K562 treated with DMSO at 1 percent for 24 hours (cell line): ENCODE results near the gene NIP7. TPM values are rescaled to one million over a fixed set of nuclear protein-coding genes. Genes with fewer than 3 reads are reported as not detected.

Source experiments
- total RNA-seq: library from RNA; unstranded; fragments of 300-600 nt; gene quantifications from 2 replicates; pipeline ENCODE4 v1.2.3, GENCODE V29; 2022; ENCODE audit warnings: low read depth; ENCODE audit not compliant: insufficient read depth

NIP7 gene
- 11.5 and 13.2 TPM in 2 replicates for total RNA-seq

DNA sequence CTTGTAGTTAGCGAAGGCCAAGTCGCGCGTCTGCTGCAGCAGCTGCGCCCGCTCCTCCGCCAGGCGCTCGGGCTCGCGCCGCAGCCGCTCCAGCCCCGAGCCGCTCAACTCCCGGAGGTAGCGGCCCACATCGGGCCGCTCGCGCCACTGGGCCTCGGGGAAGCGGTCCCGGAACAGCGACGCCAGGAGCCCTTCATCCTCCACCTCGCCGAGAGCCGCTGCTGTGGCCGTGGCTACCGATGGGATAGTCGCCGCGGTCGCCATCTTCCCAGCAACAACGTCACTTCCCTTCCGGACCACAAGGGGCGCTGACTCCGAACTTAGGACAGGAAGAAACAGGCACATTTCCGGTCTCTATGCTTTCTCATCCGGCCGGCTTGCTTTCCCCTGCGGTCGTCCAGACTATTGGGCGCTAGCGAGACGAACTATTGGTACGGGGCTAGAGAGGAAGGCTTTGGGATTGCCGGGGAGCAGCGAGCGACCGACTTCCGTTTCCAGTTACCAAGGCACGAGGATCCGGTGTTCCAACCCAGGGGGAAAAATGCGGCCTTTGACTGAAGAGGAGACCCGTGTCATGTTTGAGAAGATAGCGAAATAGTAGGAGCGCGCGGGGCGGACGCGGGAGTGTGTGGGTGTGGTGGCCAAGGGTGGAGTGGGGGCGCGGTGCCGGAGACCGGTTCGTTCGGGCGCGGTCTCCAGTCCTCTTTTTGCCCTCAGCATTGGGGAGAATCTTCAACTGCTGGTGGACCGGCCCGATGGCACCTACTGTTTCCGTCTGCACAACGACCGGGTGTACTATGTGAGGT is at the start of gene NIP7, which contains the start of gene COG8:
NIP7 (plus strand) TSS at position 484 of the 806 bp plus-strand sequence; CDS start at position 542, 58 bp downstream.
COG8 (minus strand) TSS at position 276 of the 806 bp plus-strand sequence; CDS start at position 264, 12 bp downstream.

DNA sequence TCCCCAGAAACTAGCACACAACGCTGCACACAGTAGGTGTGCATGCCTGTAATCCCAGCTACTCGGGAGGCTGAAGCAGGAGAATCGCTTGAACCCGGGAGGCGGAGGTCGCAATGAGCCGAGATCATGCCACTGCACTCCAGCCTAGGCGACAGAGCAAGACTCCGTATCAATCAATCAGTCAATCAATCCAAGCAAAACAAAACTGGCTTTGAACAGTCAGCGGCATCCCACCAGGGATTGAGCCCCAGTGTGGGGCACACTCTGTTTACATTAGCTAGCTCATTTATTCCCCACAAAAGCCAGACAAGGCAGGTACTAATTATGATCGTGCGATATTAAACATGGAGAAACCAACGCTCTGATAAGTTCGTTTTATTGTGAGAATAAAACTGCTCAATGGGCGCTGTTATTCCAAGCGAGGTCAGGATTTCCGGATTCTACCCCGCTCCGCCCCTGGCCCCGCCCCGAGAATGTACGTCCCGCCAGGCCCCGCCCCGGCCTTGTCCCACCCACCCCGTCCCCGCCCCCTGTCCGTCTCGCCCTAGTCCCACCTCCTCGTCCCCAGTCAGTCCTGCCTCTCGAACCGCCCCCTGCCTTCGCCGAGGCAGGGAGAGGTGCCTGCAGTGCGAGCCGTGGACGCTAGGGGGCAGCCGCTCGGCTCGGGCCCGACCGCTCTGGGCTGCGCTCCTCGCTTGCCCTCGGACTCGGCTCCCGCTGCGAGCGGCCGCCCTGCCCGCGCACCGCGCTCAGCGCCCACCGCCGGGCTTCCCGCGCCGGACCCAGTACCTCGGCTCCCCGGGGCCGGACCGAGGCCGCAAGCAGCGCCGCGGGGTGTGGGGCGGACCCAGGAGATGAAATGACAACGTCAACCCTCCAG is 28.7 kb upstream of the NIP7 start, which contains the start of gene VPS4A:
VPS4A (plus strand) TSS at position 698 of the 880 bp plus-strand sequence; CDS start at position 860, 162 bp downstream.

DNA sequence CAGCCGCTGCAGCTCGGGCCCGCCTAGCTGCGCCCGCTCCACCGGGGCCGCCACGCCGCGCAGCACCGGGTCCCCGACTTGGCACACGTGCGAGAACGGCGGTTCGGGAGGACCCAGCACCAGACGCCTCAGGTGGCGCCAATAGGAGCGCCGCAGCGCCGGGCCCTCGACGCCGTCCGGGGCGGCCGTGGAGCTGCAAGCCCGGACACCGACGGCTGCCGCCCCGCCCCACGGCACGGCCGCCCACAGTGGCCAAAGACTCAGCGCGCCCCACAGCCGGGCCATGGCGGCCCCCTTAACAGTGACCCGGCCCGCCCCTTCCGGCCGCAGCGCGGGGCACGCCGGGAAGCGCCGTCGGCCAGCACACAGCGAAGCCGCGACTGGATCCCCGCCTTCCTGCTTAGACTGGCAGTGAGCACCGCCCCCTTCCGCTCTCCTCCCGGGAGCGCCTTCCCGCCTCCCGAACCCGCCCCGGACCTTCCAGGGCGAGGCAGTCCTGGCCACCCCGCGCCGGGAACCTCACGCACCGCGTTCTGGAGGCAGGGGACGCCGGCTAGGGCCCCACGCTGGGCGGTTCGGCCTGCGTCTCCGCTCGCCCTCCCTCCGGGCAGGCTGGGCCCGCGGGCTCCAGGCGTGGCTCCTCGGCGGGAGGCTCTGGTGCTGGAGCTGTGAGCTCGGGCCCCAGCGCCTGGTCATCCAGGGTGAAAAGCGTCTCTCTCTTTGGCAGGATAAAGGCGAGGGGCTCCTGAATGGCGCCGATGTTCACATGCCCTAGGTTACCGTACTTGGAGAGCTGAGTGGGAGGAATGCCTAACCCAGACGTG is 9.1 kb upstream of the NIP7 start, which contains the start of gene PDF:
PDF (minus strand) TSS at position 303 of the 824 bp plus-strand sequence; CDS start at position 285, 18 bp downstream.

DNA sequence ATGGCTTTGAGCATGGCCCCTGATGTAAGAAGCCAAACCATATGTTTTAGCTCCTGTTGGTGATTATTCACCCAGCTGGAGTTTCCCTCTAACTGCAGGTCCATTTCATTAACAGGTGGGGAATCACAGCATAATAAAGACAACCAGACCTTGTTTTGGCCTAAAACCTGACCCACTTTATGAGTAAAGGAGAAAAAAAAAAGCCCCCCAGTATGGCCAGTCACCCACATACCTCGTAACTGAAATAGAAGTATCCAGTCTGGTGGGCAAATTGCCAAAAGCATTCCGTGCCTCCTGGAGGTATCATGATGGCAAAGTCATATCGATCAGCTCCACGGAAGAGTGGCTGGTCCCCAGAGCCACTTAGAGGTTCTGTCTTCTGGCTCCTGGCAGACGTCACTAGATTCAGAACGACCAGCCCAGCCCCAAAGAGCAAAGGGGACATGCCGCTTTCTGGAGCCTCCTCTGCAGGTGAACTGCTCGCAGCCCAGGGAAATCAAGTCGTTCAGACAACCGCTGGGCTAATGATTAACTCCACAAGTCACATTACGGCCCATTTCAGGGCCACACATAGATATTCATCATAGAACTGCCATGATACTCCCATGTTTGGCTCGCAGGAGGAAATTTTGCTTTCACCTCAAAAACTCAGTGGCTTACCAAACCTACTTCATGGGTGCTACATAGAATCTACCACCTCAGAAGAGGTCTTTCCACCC is 11.9 kb downstream of the NIP7 start, which contains the start of gene TMED6:
TMED6 (minus strand) TSS at position 478 of the 719 bp plus-strand sequence; CDS start at position 445, 33 bp downstream.

Other genes with a start within 250 kb of the NIP7 start
- gene HAS3, start 234.1 kb upstream of the NIP7 start, total RNA-seq = 0.46 and 0.65 TPM in 2 replicates
- gene CHTF8, start 207.2 kb upstream of the NIP7 start, total RNA-seq = 166 and 169 TPM in 2 replicates
- gene UTP4, start 207.1 kb upstream of the NIP7 start, total RNA-seq = 41.2 and 46.0 TPM in 2 replicates
- gene SNTB2, start 152.6 kb upstream of the NIP7 start, total RNA-seq = 7.9 and 9.5 TPM in 2 replicates
- gene VPS4A, start 28.4 kb upstream of the NIP7 start, total RNA-seq = 65.5 and 69.2 TPM in 2 replicates
- 28.4 and 28.7 TPM in 2 replicates for gene PDF, start 9.2 kb upstream of the NIP7 start, total RNA-seq
- 38.6 and 41.1 TPM in 2 replicates for gene COG8, start 208 bp upstream of the NIP7 start, total RNA-seq
- not detected in 2 replicates for gene TMED6, start 12.0 kb downstream of the NIP7 start, total RNA-seq
- gene TERF2, start 46.2 kb downstream of the NIP7 start, total RNA-seq = 21.5 and 23.2 TPM in 2 replicates
- gene CYB5B, start 84.8 kb downstream of the NIP7 start, total RNA-seq = 80.2 and 84.9 TPM in 2 replicates
- 4.5 and 6.2 TPM in 2 replicates for gene NFAT5, start 226.2 kb downstream of the NIP7 start, total RNA-seq